Vagina (tissue), 2 donors: ENCODE results near the gene CXCR3.

ENCODE experiments used
- POLR2A ChIP-seq, 2 donors: fragments of 450-650 bp; IDR thresholded peaks; one replicate each; pipeline ENCODE4 v1.6.1; 2017; ENCODE audit warnings: antibody characterized with exemption in 2 of 2, mild to moderate bottlenecking in 2 of 2, moderate library complexity in 2 of 2
- POLR2AphosphoS5 ChIP-seq, 2 donors: sonication (generic); formaldehyde crosslinking; IDR thresholded peaks; one replicate each; pipeline ENCODE4 v1.9.0; 2017; ENCODE audit warnings: antibody characterized with exemption in 2 of 2, mild to moderate bottlenecking in 2 of 2, low read depth in 1 of 2; ENCODE audit not compliant: insufficient read depth in 1 of 2
- TF ChIP-seq, protein P1 (sequence below), 3 experiments: fragments of 450-650 bp in 2 of 3; fragments of 200-600 bp in 1 of 3; sonication (generic) in 1 of 3; IDR thresholded peaks; one replicate each; pipeline ENCODE4 v1.5.1; 2017 to 2019; ENCODE audit warnings: antibody characterized with exemption in 3 of 3, mild to moderate bottlenecking in 2 of 3, moderate library complexity in 2 of 3

DNA sequence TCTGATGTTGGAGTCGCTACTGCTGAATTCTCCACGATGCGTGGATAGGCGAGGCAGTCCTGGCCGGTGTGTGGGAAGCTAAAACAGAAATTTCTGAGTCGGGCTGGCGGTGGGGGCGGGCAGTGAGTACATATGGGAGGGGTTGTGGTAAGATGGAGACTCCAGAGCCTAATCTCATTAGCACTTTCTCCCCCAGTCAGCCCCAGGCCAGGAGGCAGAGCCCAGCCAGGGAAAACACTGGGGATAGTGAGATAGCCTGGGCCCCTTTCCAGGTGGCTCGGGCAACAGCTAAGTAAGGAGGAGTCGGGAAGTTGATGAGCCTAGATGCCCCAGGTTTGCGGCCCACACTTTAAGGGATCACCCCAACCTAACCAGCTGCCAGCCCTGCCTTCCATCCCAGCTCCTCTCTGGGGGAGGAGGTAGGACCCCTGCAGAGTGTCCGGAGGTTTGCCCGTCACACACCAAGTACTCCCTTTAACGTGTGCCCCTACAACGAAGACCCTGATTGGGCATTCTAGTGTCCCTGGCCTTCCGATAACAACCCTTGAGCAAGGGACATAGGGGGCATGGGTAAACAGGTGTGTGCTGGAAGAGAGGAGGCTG, 46.7 kb upstream of the CXCR3 start:
- TF ChIP-seq, protein P1, sequence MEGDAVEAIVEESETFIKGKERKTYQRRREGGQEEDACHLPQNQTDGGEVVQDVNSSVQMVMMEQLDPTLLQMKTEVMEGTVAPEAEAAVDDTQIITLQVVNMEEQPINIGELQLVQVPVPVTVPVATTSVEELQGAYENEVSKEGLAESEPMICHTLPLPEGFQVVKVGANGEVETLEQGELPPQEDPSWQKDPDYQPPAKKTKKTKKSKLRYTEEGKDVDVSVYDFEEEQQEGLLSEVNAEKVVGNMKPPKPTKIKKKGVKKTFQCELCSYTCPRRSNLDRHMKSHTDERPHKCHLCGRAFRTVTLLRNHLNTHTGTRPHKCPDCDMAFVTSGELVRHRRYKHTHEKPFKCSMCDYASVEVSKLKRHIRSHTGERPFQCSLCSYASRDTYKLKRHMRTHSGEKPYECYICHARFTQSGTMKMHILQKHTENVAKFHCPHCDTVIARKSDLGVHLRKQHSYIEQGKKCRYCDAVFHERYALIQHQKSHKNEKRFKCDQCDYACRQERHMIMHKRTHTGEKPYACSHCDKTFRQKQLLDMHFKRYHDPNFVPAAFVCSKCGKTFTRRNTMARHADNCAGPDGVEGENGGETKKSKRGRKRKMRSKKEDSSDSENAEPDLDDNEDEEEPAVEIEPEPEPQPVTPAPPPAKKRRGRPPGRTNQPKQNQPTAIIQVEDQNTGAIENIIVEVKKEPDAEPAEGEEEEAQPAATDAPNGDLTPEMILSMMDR (IDR thresholded peaks at IDR 0.05): no peak
- TF ChIP-seq POLR2AphosphoS5 (IDR thresholded peaks at IDR 0.05; ENCODE audit: insufficient read depth in 1 of 2, low read depth in 1 of 2) (no peak), POLR2A (IDR thresholded peaks at IDR 0.05) (no peak)
